Measurements from ENCODE around the gene GRIK2.

DNA sequence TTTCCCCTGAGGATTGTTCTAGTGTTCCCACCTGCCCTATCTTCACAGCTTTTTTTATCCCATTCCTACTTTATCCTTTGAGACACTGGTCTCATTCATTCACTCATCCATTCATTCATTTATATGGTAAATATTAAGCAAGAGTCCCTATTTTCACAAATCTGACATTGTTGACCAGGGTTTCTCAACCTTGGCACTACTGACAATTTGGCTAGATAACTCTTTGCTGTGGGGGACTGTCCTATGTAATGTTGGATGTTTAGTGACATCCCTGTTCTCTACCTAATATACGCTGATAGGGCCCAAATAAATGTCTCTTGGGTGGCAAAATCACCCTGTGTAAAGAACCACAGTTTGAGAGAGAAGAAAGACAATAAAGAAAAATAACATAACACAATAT, 345.0 kb downstream of the GRIK2 start:
- TF ChIP-seq, protein P1, sequence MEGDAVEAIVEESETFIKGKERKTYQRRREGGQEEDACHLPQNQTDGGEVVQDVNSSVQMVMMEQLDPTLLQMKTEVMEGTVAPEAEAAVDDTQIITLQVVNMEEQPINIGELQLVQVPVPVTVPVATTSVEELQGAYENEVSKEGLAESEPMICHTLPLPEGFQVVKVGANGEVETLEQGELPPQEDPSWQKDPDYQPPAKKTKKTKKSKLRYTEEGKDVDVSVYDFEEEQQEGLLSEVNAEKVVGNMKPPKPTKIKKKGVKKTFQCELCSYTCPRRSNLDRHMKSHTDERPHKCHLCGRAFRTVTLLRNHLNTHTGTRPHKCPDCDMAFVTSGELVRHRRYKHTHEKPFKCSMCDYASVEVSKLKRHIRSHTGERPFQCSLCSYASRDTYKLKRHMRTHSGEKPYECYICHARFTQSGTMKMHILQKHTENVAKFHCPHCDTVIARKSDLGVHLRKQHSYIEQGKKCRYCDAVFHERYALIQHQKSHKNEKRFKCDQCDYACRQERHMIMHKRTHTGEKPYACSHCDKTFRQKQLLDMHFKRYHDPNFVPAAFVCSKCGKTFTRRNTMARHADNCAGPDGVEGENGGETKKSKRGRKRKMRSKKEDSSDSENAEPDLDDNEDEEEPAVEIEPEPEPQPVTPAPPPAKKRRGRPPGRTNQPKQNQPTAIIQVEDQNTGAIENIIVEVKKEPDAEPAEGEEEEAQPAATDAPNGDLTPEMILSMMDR (conservative IDR thresholded peaks at IDR 0.05) = no peak
- TF ChIP-seq EZH2 (IDR thresholded peaks at IDR 0.05; ENCODE audit: low read depth) = no peak

Measured in PC-9 (cell line).